K562 (cell line): ENCODE measurements around the gene RGS8. TPM values are rescaled to one million over a fixed set of nuclear protein-coding genes. Genes with fewer than 3 reads are reported as not detected.
A peak's percentile ranks its signal among the peaks of the same experiment; 100 is the strongest.

Source experiments
- ATAC-seq: fragments of 200-7000 bp; cut with Tn5 transposase; 3 replicates; pipeline ENCODE4 v1.9.1; 2020; ENCODE audit warnings: moderate library complexity
- BruUV-seq: library from RNA; stranded (reverse); fragments of 400-500 nt; replicated peaks from 2 replicates; lab custom pipeline; 2021; lab: Mats Ljungman, UMichigan
- CTCF ChIA-PET: fragments of 300-600 bp; formaldehyde crosslinking; extraction: SDS; loops from one replicate; lab custom pipeline; 2021; ENCODE audit warnings: low intra/inter-chr PET ratio; lab: Yijun Ruan, JAX
- POLR2A ChIA-PET: fragments of 300-600, 350-650 bp; sonication (Branson Sonifier 250); formaldehyde crosslinking; extraction: SDS; loops from one replicate; lab custom pipeline; 2021; ENCODE audit warnings: antibody characterized with exemption, inconsistent platforms; lab: Yijun Ruan, JAX
- DNase-seq, 4 experiments: peaks; one replicate each; pipeline versions ENCODE4 v3.0.0 to v3.0.0-alpha.2; 2011 to 2018; ENCODE audit warnings: low spot score in 3 of 4, mixed read lengths in 3 of 4; ENCODE audit errors: extremely low read depth in 1 of 4
- FAIRE-seq: peaks from 2 replicates; lab custom pipeline; 2011; peaks lifted over from hg19 to GRCh38; lab: Jason Lieb, UNC
- H2AFZ ChIP-seq: 2 replicates; pipeline ENCODE4 v1.6.0; 2011; ENCODE audit warnings: low read depth, low read length, control low read depth, inconsistent platforms
- H3K27ac ChIP-seq: fragments of 200-600 bp; 3 replicates; pipeline ENCODE4 v1.8.0; 2011; ENCODE audit warnings: low read depth, mild to moderate bottlenecking, control low read depth, inconsistent platforms, low read length, moderate library complexity, mixed read lengths; ENCODE audit errors: extremely low read depth
- H3K27me3 ChIP-seq, 2 experiments: fragments of 300-600 bp in 1 of 2; 2 replicates in 1 of 2; 3 replicates in 1 of 2; pipeline versions ENCODE4 v1.6.0 to v1.8.0; 2011; ENCODE audit warnings: inconsistent platforms in 2 of 2, low read length in 2 of 2, mild to moderate bottlenecking in 1 of 2, mixed read lengths in 1 of 2, moderate library complexity in 1 of 2; ENCODE audit not compliant: control insufficient read depth in 2 of 2, insufficient read depth in 2 of 2
- H3K36me3 ChIP-seq: fragments of 300-600 bp; 3 replicates; pipeline ENCODE4 v1.8.0; 2011; ENCODE audit warnings: mild to moderate bottlenecking, low read length, inconsistent platforms; ENCODE audit not compliant: control insufficient read depth, insufficient read depth
- H3K4me1 ChIP-seq, 2 experiments: fragments of 200-600 bp in 1 of 2; replicated peaks in 1 of 2; 2 replicates in 1 of 2; 3 replicates in 1 of 2; pipeline versions ENCODE4 v1.5.1 to v1.8.0; 2011; ENCODE audit warnings: inconsistent platforms in 2 of 2, low read length in 2 of 2, mild to moderate bottlenecking in 1 of 2, mixed read lengths in 1 of 2, moderate library complexity in 1 of 2; ENCODE audit not compliant: control insufficient read depth in 2 of 2, insufficient read depth in 2 of 2
- H3K4me2 ChIP-seq: 2 replicates; pipeline ENCODE4 v1.6.1; 2011; ENCODE audit warnings: low read length, control low read depth, inconsistent platforms, mixed read lengths; ENCODE audit not compliant: insufficient read depth
- H3K4me3 ChIP-seq: fragments of 200-600 bp; sonication (generic), shearing (Covaris generic); 2 replicates; pipeline ENCODE4 v1.5.1; 2016; ENCODE audit warnings: control low read depth, inconsistent platforms
- H3K79me2 ChIP-seq: fragments of 200-600 bp; 3 replicates; pipeline ENCODE4 v1.8.0; 2011; ENCODE audit warnings: low read length, inconsistent platforms; ENCODE audit not compliant: control insufficient read depth, insufficient read depth
- H3K9ac ChIP-seq, 2 experiments: 2 replicates each; pipeline versions ENCODE4 v1.6.0 to v1.6.1; 2011; ENCODE audit warnings: low read depth in 2 of 2, low read length in 2 of 2, control low read depth in 1 of 2, inconsistent platforms in 1 of 2, mild to moderate bottlenecking in 1 of 2, mixed read lengths in 1 of 2; ENCODE audit not compliant: insufficient read depth in 1 of 2
- H3K9me1 ChIP-seq: one replicate; pipeline ENCODE4 v1.6.0; 2011; ENCODE audit warnings: inconsistent platforms, mild to moderate bottlenecking, low read length, moderate library complexity; ENCODE audit not compliant: control insufficient read depth, insufficient read depth
- H3K9me3 ChIP-seq: replicated peaks from 2 replicates; pipeline ENCODE4 v1.5.1; 2011; ENCODE audit warnings: low read depth, low read length, inconsistent platforms; ENCODE audit not compliant: control insufficient read depth, insufficient read depth
- H4K20me1 ChIP-seq: replicated peaks from 2 replicates; pipeline ENCODE4 v1.6.1; 2011; ENCODE audit warnings: low read length, inconsistent platforms, mixed read lengths; ENCODE audit not compliant: control insufficient read depth, insufficient read depth
- GTF2E2 ChIP-seq: fragments of 200-800 bp; sonication (Bioruptor generic); IDR thresholded peaks from 2 replicates; pipeline ENCODE4 v1.6.1; 2016; ENCODE audit warnings: missing genetic modification characterization, missing compliant biosample characterization
- L3MBTL2 ChIP-seq: fragments of 450-650 bp; IDR thresholded peaks from 2 replicates; pipeline ENCODE4 v1.6.1; 2016; ENCODE audit warnings: mild to moderate bottlenecking, moderate library complexity
- RFX1 ChIP-seq: fragments of 450-650 bp; IDR thresholded peaks from 2 replicates; pipeline ENCODE4 v1.6.1; 2016; ENCODE audit warnings: mild to moderate bottlenecking, moderate library complexity
- SFPQ ChIP-seq: fragments of 200-400 bp; formaldehyde crosslinking; IDR thresholded peaks from 2 replicates; pipeline ENCODE4 v1.6.1; 2017; ENCODE audit warnings: mild to moderate bottlenecking, low read depth, low read length, moderate library complexity
- SIX5 ChIP-seq, 2 experiments: IDR thresholded peaks; 2 replicates each; pipeline ENCODE4 v1.6.1; 2011; ENCODE audit warnings: low read length in 2 of 2, borderline replicate concordance in 1 of 2, low read depth in 1 of 2, mild to moderate bottlenecking in 1 of 2, moderate library complexity in 1 of 2; ENCODE audit not compliant: insufficient read depth in 1 of 2
- WHSC1 ChIP-seq: IDR thresholded peaks from one replicate; pipeline ENCODE4 v1.6.1; 2012; ENCODE audit warnings: low read length, control low read depth, inconsistent platforms
- WGBS: fragments of 100-300 bp; shearing (Covaris generic); methylation state at CpG from one replicate; pipeline ENCODE4 v1.1.6; 2016; ENCODE audit warnings: low coverage, mixed read lengths; ENCODE audit not compliant: insufficient coverage; ENCODE audit errors: missing lambda C conversion rate; 5-methylcytosine and 5-hydroxymethylcytosine counted together
- in situ Hi-C: fragments of 300-500 bp; cut with MboI; formaldehyde crosslinking; loops from 4 replicates; pipeline ENCODE4 v1.15.0; 2018; ENCODE audit warnings: inconsistent platforms, mixed read lengths
- intact Hi-C: fragments of 100-400 bp; cut with micrococcal nuclease; formaldehyde crosslinking; loops from 2 replicates; pipeline ENCODE4 v1.14.2; 2022
- polyA plus RNA-seq, 8 experiments: library from polyadenylated mRNA; depleted of rRNA in 4 of 8; stranded (reverse) in 5 of 8; unstranded in 3 of 8; fragments of >200 nt; fragmentation: Nextera tagmentation in 2 of 8; fragmentation: Illumina TruSeq in 1 of 8; extraction: Ambion mirVana in 2 of 8; extraction: Trizol in 1 of 8; gene quantifications; 2 replicates each; pipeline versions ENCODE4 v1.2.1 to v1.2.3, GENCODE V29; 2011 to 2014; ENCODE audit warnings: inconsistent platforms in 1 of 8, missing spikeins in 1 of 8
- total RNA-seq, 7 experiments: library from RNA; depleted of rRNA in 6 of 7; stranded (reverse); fragments of >200 nt in 6 of 7; fragmentation: Illumina TruSeq in 2 of 7; extraction: Trizol in 2 of 7; gene quantifications; 2 replicates each; pipeline versions ENCODE4 v1.2.1 to v1.2.3, GENCODE V29; 2011 to 2021; ENCODE audit warnings: low replicate concordance in 1 of 7

RGS8 gene
- total and polyA plus RNA-seq, 9 of the 15 experiments (the other 6 are each of a cell fraction or from before 2014, with no cell fraction given), result not detected

GRCh38 chr1:182677397-182678098, 6.8 kb downstream of the RGS8 start (continued):
- TF ChIP-seq SFPQ, result no peak
- TF ChIP-seq GTF2E2 (tag), result no peak
- TF ChIP-seq WHSC1, result no peak
- TF ChIP-seq L3MBTL2, result no peak

GRCh38 chr1:182676274-182676673, 8.1 kb downstream of the RGS8 start:
- Histone ChIP-seq H3K9me3 (no peaks in the 10 kb centered on the region), H3K27me3 (peaks cover 8 to 48% of the 10 kb centered on the region in 2 experiments; a peak in 4 of 5 replicates), H2AFZ (no peak overlapping the region), H3K4me3 (no peak overlapping the region), H4K20me1 (no peaks in the 10 kb centered on the region), H3K79me2 (no peaks in the 10 kb centered on the region), H3K27ac (no peak overlapping the region), H3K9ac (no peak overlapping the region), H3K4me1 (no peaks in the 10 kb centered on the region), H3K4me2 (no peak overlapping the region), H3K9me1 (no peaks in the 10 kb centered on the region)
- BruUV-seq, result no TSS peak
- ChIA-PET CTCF (no interaction called here), POLR2A (interaction anchor here (2.2 kb wide), 1 partner anchor 14 kb away, joined by 7 read pairs; no protein-coding TSS in a partner anchor)
- FAIRE-seq, result no peak
- DNase-seq, result no peak
- WGBS, result 0% methylated on average over 4 of the region's 4 CpGs
- no peak for ATAC-seq
- intact Hi-C loops, result no loop called here
- in situ Hi-C loops, result no loop called here
- TF ChIP-seq SIX5 (IDR thresholded peaks at IDR 0.05; ENCODE audit: borderline replicate concordance in 1 of 2, insufficient read depth in 1 of 2, low read depth in 1 of 2, low read length in 2 of 2) (no peak), RFX1 (peak; percentile 56)
- TF ChIP-seq, all 486 proteins: peak for 1
- no peaks in the 10 kb centered on the region for H3K36me3 ChIP-seq
